ENCODE data around the gene ZMYM3.

DNA sequence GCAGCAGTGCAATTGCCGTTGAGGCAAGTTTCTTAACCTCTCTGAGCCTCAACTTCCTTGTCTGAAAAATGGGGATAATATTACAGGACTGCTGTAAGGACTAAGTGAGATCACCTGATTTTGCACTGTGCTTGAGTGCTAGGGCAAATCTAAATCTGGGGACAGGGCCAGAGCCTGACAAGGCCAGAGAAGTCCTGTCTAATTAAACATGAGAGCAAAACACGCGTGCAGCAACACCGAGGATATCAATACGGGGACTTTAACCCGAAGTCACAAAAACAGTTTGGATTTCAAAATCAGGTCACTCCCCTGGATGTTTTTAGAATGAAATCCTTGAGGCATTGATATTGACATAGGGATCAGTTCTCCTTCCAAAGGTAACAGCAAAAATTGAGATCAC, 36.6 kb downstream of the ZMYM3 start:
- TF ChIP-seq GATA3 (IDR thresholded peaks at IDR 0.05; ENCODE audit: low read depth, low read length): no peak
- TF ChIP-seq GATA2 (IDR thresholded peaks at IDR 0.05; ENCODE audit: low read depth, low read length): no peak

All from SH-SY5Y (cell line).